GM21717 (cell line): ENCODE results near the gene SLC41A2.

ENCODE experiments used
- ATAC-seq: cut with Tn5 transposase; IDR thresholded peaks from one replicate; pipeline ENCODE4 v1.9.1; 2021; ENCODE audit warnings: mild to moderate bottlenecking, moderate library complexity; ENCODE audit not compliant: unreplicated experiment

SLC41A2 gene

GRCh38 chr12:104930388-104931326 lies 27.4 kb downstream of the SLC41A2 start:
- ATAC-seq = peak; percentile 82

- no peak for ATAC-seq
Measured at GRCh38 chr12:104929977-104930376, 28.1 kb downstream of the SLC41A2 start.

GRCh38 chr12:104929368-104929767 lies 28.7 kb downstream of the SLC41A2 start:
- ATAC-seq = no peak

DNA sequence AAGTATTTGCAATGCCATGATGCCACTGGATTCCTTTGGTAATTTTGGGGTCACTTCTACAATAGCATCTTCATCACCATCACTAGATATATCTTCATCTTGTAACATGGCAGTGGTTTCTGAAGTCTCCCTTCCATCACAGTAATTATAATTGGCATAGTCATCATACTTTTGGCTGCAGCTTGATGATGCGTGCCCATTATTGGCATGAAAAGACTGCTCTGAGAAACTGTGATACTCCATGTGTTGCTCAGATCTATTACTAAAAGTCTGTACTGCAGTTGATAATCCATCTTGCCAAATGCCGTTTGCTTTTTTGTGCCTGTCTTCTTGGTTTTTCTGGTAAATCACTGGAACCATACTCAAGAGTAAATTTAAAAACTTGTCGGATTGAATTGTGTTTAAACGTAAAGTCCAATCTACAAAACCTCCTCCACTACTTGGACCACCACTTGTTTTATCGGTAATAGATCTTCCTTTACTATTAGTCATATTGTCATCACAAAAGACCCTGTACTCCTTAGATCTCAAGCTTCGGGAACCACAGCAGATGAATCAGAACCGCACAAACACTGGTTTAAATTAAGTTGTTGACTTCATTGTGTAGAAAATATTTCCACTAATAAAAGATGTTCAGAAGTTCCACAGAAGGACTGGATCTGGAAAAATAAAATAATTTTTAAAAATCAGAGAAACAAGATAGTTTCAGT lies 29.9 kb downstream of the SLC41A2 start:
- ATAC-seq = no peak

GRCh38 chr12:104925501-104925900 lies 32.6 kb downstream of the SLC41A2 start:
- no peak for ATAC-seq

GRCh38 chr12:104921340-104921739 lies 36.8 kb downstream of the SLC41A2 start:
- no peak for ATAC-seq

DNA sequence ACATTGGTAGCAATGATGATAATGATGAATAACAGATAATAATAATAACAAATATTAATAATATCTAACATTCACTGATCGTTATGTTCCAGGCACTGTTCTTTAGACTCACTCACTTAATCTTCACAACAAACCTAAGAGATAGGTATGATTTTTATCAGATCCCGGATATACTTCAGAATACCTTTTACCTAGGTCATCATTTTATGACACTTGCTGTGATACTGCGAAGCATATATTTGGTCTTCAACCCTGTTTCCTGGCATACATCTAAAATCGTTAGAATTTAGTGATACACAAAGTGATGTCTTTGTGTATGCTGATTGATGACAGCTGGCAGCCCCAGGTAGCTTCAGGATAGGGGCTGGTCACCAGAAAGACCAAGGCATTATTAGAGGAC lies 46.1 kb downstream of the SLC41A2 start:
- no peak for ATAC-seq

DNA sequence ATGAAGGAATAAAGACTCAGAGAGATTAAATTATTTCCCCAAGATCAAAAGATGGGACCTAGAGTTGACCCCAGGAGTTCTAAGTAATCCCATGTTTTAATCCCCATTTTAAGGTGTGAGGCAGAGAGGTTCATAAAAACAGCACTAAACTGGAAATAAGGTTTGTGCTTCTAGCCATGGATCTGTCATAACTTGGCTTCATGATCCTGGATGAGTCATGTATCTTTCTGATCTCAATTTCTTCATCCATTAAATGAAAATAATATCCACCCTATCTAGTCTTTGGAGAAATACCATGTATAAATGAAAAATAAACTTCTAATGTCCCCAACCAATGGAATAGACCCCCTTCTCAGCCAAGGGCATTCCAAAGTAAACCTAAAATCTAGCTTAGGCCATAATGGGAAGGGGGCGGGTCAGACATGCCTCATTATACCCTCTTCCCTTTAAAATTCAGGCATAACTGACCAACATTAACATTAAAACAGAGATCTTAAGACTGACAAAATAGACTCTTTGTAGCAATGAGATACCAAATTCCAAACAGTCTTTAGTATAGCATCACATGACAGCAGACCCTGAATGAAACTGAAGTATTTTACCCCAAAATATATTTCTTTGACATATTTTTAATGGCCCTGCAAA lies 47.8 kb downstream of the SLC41A2 start:
- no peak for ATAC-seq

GRCh38 chr12:104909761-104910160 lies 48.3 kb downstream of the SLC41A2 start:
- no peak for ATAC-seq
